Parathyroid adenoma (tissue), 2 donors: Measurements from ENCODE around the gene SND1.

Source experiments
- H2AFZ ChIP-seq: fragments of 300-600 bp; sonication (generic); one replicate; pipeline ENCODE4 v1.7.0; 2017; ENCODE audit warnings: antibody characterized with exemption, mild to moderate bottlenecking
- H3K27ac ChIP-seq: fragments of 300-600 bp; sonication (generic); one replicate; pipeline ENCODE4 v1.7.0; 2017
- H3K27me3 ChIP-seq: fragments of 300-600 bp; sonication (generic); one replicate; pipeline ENCODE4 v1.7.0; 2017; ENCODE audit warnings: low read length; ENCODE audit not compliant: control insufficient read depth, insufficient read depth
- H3K36me3 ChIP-seq: fragments of 300-600 bp; sonication (generic); one replicate; pipeline ENCODE4 v1.7.0; 2017; ENCODE audit warnings: low read length; ENCODE audit not compliant: control insufficient read depth, insufficient read depth
- H3K4me1 ChIP-seq: fragments of 300-600 bp; sonication (generic); one replicate; pipeline ENCODE4 v1.7.0; 2017; ENCODE audit warnings: control low read depth
- H3K4me2 ChIP-seq: fragments of 300-600 bp; sonication (generic); one replicate; pipeline ENCODE4 v1.7.0; 2017; ENCODE audit warnings: low read length
- H3K4me3 ChIP-seq: fragments of 300-600 bp; sonication (generic); one replicate; pipeline ENCODE4 v1.7.0; 2017; ENCODE audit warnings: low read depth, low read length
- H3K79me2 ChIP-seq: fragments of 300-600 bp; sonication (generic); one replicate; pipeline ENCODE4 v1.7.0; 2017; ENCODE audit warnings: control low read depth
- H3K9ac ChIP-seq: fragments of 300-600 bp; sonication (generic); one replicate; pipeline ENCODE4 v1.7.0; 2017; ENCODE audit warnings: mild to moderate bottlenecking
- H3K9me3 ChIP-seq: fragments of 300-600 bp; sonication (generic); one replicate; pipeline ENCODE4 v1.7.0; 2017; ENCODE audit warnings: low read length; ENCODE audit not compliant: control insufficient read depth
- TF ChIP-seq, protein P1 (sequence below): fragments of 300-600 bp; sonication (generic); IDR thresholded peaks from one replicate; pipeline ENCODE4 v1.7.0; 2017; ENCODE audit warnings: antibody characterized with exemption, mild to moderate bottlenecking
- donor health status: primary hyperparathyroidism.

Gene SND1

DNA sequence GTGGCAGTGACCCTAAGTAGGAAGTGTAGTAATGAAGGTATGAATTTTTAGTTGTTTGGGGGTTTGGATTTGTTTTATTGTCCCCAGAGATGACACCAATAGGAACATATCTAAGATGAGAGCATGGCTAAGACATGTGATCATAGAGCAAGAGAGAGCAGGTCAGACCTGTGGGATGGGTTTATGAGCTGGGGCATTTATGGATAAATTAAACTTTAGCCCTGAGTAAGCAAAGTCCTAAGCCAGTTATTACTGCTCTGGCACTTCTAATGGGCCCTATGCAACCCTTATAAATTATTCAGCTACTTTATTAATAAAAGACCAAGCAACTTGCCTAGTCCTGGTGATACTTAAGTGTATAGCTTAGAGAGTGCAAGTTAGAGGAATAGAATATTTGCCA is 294.1 kb downstream of the SND1 start:
- H3K79me2 ChIP-seq: no peaks in the 10 kb centered on the region
- H3K4me3 ChIP-seq: no peak overlapping the region
- H3K27ac ChIP-seq: no peak overlapping the region
- H3K9me3 ChIP-seq: no peaks in the 10 kb centered on the region
- H3K36me3 ChIP-seq: no peaks in the 10 kb centered on the region
- H3K4me1 ChIP-seq: no peaks in the 10 kb centered on the region
- no peak overlapping the region for H3K4me2 ChIP-seq
- TF ChIP-seq, protein P1, sequence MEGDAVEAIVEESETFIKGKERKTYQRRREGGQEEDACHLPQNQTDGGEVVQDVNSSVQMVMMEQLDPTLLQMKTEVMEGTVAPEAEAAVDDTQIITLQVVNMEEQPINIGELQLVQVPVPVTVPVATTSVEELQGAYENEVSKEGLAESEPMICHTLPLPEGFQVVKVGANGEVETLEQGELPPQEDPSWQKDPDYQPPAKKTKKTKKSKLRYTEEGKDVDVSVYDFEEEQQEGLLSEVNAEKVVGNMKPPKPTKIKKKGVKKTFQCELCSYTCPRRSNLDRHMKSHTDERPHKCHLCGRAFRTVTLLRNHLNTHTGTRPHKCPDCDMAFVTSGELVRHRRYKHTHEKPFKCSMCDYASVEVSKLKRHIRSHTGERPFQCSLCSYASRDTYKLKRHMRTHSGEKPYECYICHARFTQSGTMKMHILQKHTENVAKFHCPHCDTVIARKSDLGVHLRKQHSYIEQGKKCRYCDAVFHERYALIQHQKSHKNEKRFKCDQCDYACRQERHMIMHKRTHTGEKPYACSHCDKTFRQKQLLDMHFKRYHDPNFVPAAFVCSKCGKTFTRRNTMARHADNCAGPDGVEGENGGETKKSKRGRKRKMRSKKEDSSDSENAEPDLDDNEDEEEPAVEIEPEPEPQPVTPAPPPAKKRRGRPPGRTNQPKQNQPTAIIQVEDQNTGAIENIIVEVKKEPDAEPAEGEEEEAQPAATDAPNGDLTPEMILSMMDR: no peak
- H2AFZ ChIP-seq: no peak overlapping the region
- H3K9ac ChIP-seq: no peak overlapping the region
- no peaks in the 10 kb centered on the region for H3K27me3 ChIP-seq

DNA sequence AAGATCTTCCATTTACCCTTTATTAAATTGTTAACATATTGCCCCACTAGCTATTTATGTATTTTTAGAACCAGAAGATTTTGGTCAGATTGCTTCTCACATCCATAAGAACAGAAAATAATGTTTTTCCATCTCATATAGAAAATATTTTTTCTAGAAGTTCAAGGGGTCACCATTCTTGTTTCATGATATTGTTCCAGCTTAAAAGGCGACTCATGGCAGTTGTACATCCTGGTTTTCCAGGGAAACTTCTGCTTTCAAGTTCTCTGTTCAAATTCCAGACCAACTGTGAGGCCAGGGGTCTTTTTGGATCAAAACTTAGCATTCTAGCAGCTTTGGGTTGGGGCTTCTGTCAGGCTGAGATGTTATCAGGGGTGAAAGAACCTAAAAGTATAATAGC is 294.9 kb downstream of the SND1 start:
- Histone ChIP-seq H3K27ac (no peak overlapping the region), H3K4me3 (no peak overlapping the region), H3K27me3 (no peaks in the 10 kb centered on the region), H3K79me2 (no peaks in the 10 kb centered on the region), H3K36me3 (no peaks in the 10 kb centered on the region), H3K9ac (no peak overlapping the region), H2AFZ (no peak overlapping the region), H3K4me1 (no peaks in the 10 kb centered on the region), H3K4me2 (no peak overlapping the region), H3K9me3 (no peaks in the 10 kb centered on the region)
- TF ChIP-seq, protein P1: no peak

DNA sequence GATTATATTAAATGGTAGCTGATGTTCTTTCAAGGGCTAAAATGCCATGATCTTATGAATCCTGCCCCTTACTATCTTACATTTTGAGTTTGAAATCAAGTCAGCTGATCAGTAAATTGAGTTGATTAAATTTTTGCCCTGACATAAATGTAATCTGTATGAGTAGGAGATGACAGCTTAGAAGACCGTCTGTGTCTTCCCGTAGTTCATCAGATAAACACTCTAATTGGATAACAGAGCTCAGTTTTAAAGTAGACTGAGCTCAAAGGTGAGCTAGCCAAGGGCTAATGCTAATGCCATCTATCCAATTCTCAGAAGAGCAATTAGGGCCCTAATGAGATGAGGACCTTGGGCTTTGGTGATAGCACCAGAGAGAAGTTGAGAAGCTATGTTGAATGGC is 296.3 kb downstream of the SND1 start:
- Histone ChIP-seq H3K27ac (no peak overlapping the region), H3K9me3 (no peaks in the 10 kb centered on the region), H3K27me3 (no peaks in the 10 kb centered on the region), H3K4me2 (no peak overlapping the region), H2AFZ (no peak overlapping the region), H3K4me1 (no peaks in the 10 kb centered on the region), H3K4me3 (no peak overlapping the region), H3K36me3 (no peaks in the 10 kb centered on the region), H3K79me2 (peaks cover 3% of the 10 kb centered on the region), H3K9ac (no peak overlapping the region)
- TF ChIP-seq, protein P1: no peak

DNA sequence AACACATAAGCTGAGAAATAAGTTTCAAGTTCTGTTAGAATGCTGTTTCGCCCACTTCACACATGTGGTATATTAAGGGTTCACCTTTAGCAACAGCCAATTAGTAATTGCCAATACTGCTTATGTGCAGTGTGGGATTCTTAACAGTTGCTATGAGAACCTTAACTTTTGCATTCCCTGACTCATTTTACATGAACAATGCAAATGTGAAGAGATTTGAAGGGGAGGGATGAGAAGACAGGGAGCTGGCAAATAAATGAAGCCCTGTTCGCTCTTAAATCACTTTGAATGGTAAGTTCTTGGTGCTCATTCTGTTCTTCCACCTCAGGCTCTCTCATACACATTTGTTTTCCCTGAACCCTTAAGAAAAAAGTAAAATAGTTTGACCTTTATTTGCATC is 296.9 kb downstream of the SND1 start:
- no peak overlapping the region for H3K27ac ChIP-seq
- peaks cover 3% of the 10 kb centered on the region for H3K79me2 ChIP-seq
- H3K27me3 ChIP-seq: no peaks in the 10 kb centered on the region
- H3K9me3 ChIP-seq: no peaks in the 10 kb centered on the region
- H3K4me1 ChIP-seq: no peaks in the 10 kb centered on the region
- no peak overlapping the region for H3K4me3 ChIP-seq
- H2AFZ ChIP-seq: no peak overlapping the region
- H3K4me2 ChIP-seq: no peak overlapping the region
- TF ChIP-seq, protein P1: no peak
- H3K9ac ChIP-seq: no peak overlapping the region
- H3K36me3 ChIP-seq: no peaks in the 10 kb centered on the region

DNA sequence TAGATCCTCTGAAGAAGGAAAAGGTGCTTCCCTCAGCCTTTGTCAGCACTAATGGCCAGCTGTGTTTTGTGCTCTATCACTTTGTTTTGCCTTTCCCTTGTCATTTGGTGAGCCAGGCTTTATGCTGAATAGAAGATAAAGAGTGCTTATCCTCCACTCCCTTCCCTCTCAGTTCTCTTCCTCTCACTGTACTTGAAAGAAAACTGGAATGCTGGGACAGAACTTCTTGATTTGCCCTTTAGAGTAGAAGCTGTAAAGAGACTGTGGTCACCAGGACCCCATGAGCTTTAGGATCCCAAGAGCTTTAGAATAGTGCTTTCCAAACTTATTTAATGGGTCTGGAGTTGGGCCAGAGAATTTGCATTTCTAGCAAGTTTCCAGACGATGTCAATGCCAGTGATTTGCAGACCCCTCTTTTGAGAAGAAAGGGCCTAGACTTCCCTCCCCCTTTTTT is 297.8 kb downstream of the SND1 start:
- Histone ChIP-seq H3K9ac (no peak overlapping the region), H3K27ac (no peak overlapping the region), H3K27me3 (no peaks in the 10 kb centered on the region), H3K9me3 (no peaks in the 10 kb centered on the region), H3K36me3 (no peaks in the 10 kb centered on the region), H3K79me2 (peaks cover 3% of the 10 kb centered on the region), H2AFZ (no peak overlapping the region), H3K4me2 (no peak overlapping the region), H3K4me1 (peaks cover under 1% of the 10 kb centered on the region), H3K4me3 (no peak overlapping the region)
- TF ChIP-seq, protein P1: no peak
